Upper lobe of left lung (tissue), 4 donors: ENCODE results near the gene DST.

ENCODE experiments used
- CTCF ChIP-seq, 6 experiments: fragments of 450-650 bp in 4 of 6; fragments of 200-600 bp in 2 of 6; sonication (generic) in 2 of 6; IDR thresholded peaks; one replicate each; pipeline ENCODE4 v1.5.1; 2016 to 2019; ENCODE audit warnings: antibody characterized with exemption in 6 of 6
- EP300 ChIP-seq, 4 donors: sonication (generic); formaldehyde crosslinking; IDR thresholded peaks; one replicate each; pipeline ENCODE4 v1.5.1; 2017; ENCODE audit warnings: antibody characterized with exemption in 4 of 4, control low read depth in 2 of 4
- POLR2A ChIP-seq, 4 donors: fragments of 450-650 bp; IDR thresholded peaks; one replicate each; pipeline ENCODE4 v1.5.1; 2016 to 2017; ENCODE audit warnings: antibody characterized with exemption in 4 of 4, mild to moderate bottlenecking in 2 of 4

GRCh38 chr6:56601390-56601789 lies 41.3 kb downstream of the DST start:
- TF ChIP-seq POLR2A (IDR thresholded peaks at IDR 0.05) (no peak), CTCF (IDR thresholded peaks at IDR 0.05) (no peak), EP300 (IDR thresholded peaks at IDR 0.05) (no peak)
